ENCODE measurements around the gene SLC46A2. TPM values are rescaled to one million over a fixed set of nuclear protein-coding genes. Genes with fewer than 3 reads are reported as not detected.

The SLC46A2 gene, protein sequence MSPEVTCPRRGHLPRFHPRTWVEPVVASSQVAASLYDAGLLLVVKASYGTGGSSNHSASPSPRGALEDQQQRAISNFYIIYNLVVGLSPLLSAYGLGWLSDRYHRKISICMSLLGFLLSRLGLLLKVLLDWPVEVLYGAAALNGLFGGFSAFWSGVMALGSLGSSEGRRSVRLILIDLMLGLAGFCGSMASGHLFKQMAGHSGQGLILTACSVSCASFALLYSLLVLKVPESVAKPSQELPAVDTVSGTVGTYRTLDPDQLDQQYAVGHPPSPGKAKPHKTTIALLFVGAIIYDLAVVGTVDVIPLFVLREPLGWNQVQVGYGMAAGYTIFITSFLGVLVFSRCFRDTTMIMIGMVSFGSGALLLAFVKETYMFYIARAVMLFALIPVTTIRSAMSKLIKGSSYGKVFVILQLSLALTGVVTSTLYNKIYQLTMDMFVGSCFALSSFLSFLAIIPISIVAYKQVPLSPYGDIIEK
- total RNA-seq: not detected

DNA sequence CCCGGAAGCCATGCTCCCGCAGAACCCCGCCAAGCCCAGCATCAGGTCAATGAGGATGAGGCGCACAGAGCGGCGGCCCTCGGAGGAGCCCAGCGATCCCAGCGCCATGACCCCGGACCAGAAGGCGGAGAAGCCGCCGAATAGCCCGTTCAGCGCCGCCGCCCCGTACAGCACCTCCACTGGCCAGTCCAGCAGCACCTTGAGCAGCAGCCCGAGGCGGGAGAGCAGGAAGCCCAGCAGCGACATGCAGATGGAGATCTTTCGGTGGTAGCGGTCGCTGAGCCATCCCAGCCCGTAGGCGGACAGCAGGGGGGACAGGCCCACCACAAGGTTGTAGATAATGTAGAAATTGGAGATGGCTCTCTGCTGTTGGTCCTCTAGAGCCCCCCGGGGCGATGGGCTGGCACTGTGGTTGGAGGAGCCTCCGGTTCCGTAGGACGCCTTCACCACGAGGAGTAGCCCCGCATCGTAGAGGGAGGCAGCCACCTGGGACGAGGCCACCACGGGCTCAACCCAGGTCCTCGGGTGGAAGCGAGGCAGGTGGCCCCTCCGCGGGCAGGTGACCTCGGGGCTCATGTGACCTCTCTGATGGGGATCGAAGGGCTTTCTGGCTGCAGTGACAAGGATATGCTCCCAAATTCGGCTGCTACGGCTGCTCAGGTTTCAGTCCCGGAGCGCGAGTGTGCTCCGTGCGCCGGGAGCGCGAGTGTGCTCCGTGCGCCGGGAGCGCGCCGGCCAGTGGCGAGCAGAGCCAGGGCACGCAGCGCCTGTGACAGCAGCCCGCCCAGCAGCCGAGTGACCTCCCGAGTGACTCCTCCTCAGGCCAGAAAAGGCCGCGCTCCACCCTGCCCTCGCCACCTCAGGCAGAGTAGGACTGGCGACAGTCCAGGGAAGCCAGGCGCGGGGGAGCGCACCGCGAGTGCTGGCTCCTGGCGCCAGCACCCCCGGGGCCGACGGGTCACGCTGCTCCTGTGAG is at the start of gene SLC46A2:
SLC46A2 (minus strand) TSS at position 771 of the 976 bp plus-strand sequence; CDS start at position 576, 195 bp downstream.
- DNase-seq (ENCODE audit: low spot score) (peak; percentile 49), ATAC-seq (peak; percentile 86)

- no peak for DNase-seq (ENCODE audit: low spot score)
- no peak for ATAC-seq
These were observed 48.7 kb upstream of the SLC46A2 start for GRCh38 chr9:112939418-112939817.

GRCh38 chr9:112933696-112934095 is 43.0 kb upstream of the SLC46A2 start:
- DNase-seq (ENCODE audit: low spot score): no peak
- no peak for ATAC-seq

GRCh38 chr9:112925058-112925641 is 34.5 kb upstream of the SLC46A2 start:
- DNase-seq (ENCODE audit: low spot score): no peak
- peak; percentile 91 for ATAC-seq

DNA sequence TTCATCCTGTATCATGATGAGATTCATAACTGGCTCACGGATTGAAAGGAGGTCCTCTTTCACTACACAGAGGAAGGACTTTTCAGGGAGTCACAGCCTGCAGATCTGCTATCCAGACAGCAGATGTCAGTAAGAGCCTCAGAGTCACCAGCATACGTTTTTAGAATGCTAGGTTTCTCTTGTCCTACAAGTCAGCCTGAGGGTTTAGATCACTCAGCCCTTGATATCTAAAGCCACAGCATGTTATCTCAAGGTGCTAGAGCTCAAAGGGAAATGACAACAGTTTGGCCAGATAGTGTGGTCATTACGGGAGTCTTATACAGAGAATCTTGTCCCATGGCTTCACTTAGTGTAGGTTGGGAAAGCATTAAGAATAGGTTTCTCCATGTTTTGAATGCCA is 30.9 kb upstream of the SLC46A2 start:
- DNase-seq (ENCODE audit: low spot score): no peak
- ATAC-seq: peak; percentile 89

DNA sequence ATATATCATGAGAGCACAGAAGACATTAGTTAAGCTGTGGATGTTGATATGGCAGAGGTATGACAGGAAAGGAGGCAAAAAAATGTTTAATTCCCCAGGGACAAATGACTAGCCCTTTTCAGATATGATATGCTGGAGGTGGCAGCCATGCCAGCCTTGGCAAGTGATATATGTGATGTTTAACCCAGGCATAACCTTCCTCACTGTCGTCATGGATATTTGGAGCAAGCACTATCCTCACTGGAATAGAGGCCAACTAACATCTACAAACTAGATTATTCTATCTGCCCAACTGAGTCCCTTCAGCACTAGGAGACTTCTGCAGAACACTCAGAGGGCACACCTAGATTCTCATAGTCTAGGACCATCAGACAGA is 27.3 kb upstream of the SLC46A2 start:
- ATAC-seq (no peak), DNase-seq (ENCODE audit: low spot score) (no peak)

DNA sequence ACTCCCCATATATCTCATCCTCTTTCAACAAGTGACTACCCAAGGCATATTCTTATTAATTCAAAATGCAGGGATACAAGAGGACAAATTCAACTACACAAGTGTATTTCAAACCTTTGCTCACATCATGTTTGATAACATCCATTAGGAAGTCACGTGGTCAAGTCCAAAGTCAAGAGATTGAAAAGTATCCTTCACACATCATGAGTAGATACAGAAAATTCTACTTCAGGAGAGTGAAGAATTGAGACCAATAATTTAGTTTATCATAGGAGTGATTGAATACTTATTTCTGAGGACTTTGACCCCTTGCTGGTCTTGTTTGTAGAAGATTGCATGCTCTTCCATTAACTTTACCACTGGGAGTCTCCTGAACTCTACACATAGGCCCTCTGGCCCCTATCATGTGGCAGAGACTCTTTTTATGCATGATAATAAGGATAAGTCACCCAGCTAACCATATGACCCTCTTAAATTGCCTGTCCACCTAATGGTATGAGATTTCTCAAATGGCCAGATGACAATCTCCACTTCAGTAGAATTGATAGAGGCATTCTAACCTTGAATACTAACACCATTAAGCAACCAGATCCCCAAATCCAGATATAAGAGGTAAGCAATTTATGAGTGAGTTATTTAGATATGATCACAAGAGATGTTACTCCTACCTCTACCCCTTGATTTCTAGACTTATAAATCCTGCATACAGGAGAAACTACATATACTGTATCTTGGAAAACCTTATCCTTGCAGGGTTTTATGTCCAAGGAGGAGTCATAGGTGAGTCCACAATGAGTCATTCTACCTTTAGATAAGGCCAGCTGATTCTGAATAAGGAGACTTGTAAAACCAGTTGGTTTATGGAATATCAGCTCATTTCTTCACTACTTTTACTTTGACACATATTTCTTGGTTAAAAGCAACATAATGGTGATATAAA is 26.6 kb upstream of the SLC46A2 start:
- DNase-seq (ENCODE audit: low spot score): no peak
- no peak for ATAC-seq

- no peak for DNase-seq (ENCODE audit: low spot score)
- no peak for ATAC-seq
These were observed 23.8 kb upstream of the SLC46A2 start for GRCh38 chr9:112914524-112914923.

- ATAC-seq: no peak
- no peak for DNase-seq (ENCODE audit: low spot score)
These were observed 22.6 kb upstream of the SLC46A2 start for GRCh38 chr9:112913326-112913725.

DNA sequence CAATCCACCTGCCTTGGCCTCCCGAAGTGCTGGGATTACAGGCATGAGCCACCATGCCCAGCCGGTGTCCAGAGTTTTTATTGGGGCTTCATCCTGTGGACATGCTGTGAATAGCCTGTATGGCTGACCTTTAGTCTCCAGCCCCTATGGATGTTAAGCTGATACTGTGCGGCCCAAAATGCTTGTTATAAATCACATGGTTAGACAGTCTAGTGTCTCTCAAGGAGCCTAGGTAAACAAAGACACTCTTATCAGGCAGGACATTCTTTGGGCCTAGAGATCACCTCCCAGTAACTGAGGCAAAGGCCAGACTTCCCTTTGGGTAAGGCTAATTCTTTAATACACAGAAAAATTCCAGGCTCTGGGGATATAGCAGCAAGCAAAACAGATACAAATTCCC is 22.0 kb upstream of the SLC46A2 start:
- no peak for DNase-seq (ENCODE audit: low spot score)
- ATAC-seq: no peak

GRCh38 chr9:112911736-112912135 is 21.1 kb upstream of the SLC46A2 start:
- no peak for DNase-seq (ENCODE audit: low spot score)
- no peak for ATAC-seq

- no peak for DNase-seq (ENCODE audit: low spot score)
These were observed 14.4 kb upstream of the SLC46A2 start for GRCh38 chr9:112905084-112905483.

GRCh38 chr9:112900901-112901300 is 10.2 kb upstream of the SLC46A2 start:
- DNase-seq (ENCODE audit: low spot score) (no peak), ATAC-seq (no peak)

More at GRCh38 chr9:112905084-112905483, 14.4 kb upstream of the SLC46A2 start:
- ATAC-seq: no peak

DNA sequence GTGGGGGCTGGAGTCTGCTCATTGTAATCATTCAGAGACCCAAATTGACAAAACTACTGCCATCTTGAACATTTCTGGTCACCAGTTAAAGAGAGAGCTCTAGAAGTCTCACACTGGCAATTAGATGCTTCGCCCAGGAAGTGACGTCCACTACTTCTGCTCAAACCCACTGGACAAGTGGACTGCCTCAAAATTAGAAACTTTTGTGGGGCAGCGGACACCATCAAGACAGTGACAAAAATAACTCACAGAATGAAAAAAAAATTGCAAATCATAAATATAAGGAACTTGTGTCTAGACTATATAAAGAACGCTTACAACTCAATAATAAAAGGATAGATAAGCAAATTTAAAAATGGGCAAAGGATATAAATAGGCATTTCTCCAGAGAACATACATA is 9.8 kb upstream of the SLC46A2 start:
- DNase-seq (ENCODE audit: low spot score) (no peak), ATAC-seq (no peak)

DNA sequence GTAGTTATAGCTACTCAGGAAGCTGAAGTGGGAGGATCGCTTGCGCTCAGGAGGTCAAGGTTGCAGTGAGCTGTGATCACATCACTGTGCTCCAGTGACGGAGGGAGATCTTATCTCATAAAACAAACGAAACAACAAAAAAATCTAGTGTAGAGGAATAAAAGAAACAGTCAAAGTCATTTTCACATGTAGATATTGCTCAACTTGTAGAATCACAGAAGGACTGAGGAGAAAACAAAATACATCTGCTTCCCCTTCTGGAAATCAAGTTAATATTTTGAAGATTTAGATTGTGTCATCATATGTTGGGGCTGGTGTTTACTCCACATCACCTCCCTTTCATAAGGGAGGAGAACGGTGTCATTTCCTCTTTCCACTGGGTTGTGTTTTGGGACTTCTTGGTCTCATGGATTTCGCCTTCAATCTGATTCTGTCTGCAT is 8.2 kb upstream of the SLC46A2 start:
- ATAC-seq (no peak), DNase-seq (ENCODE audit: low spot score) (no peak)

- ATAC-seq (no peak), DNase-seq (ENCODE audit: low spot score) (no peak)
These were observed 5.5 kb upstream of the SLC46A2 start for GRCh38 chr9:112896131-112896530.

DNA sequence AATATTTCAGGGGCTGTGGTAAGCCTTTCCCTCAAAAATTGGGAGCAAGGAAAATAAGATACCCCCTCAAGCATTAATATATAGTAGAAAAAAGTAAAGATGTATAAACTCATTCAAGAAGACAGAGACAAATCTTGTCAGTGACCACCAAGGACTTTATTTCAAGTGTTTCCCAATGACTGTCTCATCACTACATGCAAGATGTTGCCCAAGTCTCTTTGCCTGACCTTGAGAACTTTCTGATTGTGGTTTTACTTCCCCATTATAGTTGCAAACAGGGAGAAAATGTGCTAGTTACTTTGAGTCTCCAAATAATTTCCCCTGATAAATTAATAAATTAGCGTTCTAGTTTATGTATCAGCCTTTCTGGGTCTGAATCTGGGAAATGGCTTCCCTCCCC is 4.0 kb upstream of the SLC46A2 start:
- ATAC-seq (no peak), DNase-seq (ENCODE audit: low spot score) (no peak)

DNA sequence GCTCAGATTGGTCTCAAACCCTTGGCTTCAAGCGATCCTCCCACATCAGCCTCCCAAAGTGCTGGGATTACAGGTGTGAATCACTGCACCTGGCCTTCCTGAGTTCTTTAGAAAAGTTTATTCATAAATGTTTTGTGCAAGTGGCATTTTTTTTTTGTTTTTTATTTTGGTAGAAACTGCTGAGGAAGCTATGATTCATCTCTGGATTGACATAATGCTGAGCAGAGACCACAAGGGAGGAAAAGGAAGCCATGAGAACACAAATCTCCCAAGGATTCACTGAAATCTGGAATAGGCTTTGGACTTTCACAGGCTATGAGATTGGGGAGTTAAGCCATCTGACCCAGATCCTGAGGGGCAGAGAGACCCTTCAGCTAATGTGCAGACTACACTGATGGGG is 3.4 kb upstream of the SLC46A2 start:
- DNase-seq (ENCODE audit: low spot score): no peak

GRCh38 chr9:112892981-112893380 is 2.3 kb upstream of the SLC46A2 start:
- no peak for DNase-seq (ENCODE audit: low spot score)
- ATAC-seq: no peak

More for the DNA sequence above, 3.4 kb upstream of the SLC46A2 start:
- ATAC-seq: no peak

DNA sequence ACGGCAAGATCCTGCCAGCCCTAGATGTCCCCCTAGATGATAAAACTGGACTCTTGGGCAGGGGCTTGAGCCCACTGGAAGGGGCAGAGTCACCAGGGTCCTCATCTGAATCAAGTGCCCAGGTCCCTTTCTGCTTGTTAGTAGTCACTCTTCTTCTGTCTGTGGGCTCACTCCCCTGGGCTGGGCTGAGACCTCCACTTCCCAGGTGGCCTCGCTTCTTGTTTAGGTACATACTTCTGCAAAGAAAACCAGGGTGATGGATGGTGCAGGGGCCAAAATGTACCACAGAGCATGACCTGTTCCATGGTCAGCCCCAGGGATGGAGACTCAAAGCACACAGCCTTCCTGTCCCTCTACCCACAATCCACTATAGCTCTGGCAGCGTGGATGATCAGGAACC is 845 bp upstream of the SLC46A2 start:
- ATAC-seq: no peak
- no peak for DNase-seq (ENCODE audit: low spot score)
